Astrocyte (in vitro differentiated cells and primary cell): ENCODE measurements around the gene ACVR1.

Experiments
- EZH2 ChIP-seq: IDR thresholded peaks from 2 replicates; pipeline ENCODE4 v1.6.1; 2012; ENCODE audit warnings: mild to moderate bottlenecking, low read length, inconsistent platforms; ENCODE audit not compliant: insufficient read depth
- TF ChIP-seq, protein P1 (sequence below): IDR thresholded peaks from 2 replicates; pipeline ENCODE4 v1.5.1; 2011; ENCODE audit warnings: low read depth, mild to moderate bottlenecking, inconsistent platforms, low read length, moderate library complexity; ENCODE audit not compliant: insufficient read depth

DNA sequence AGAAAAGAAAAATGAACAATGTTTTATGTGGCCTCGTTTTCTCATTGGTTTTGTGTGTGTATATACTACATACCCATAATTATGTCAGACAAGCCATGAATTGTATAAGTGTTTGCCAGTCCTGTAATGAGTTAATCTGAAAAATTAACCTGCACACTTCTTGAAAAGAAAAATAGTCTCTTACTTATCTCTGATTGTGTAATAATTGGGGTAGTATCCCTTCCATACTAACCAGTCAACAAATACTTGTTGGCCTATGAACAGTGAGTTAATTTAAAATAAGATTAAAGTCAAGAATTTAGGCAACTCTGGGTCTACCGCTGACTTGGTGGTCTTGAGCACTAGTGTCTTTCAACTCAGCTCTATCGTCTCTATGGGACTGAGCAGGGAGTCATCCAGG is 48.8 kb downstream of the ACVR1 start:
- TF ChIP-seq, protein P1, sequence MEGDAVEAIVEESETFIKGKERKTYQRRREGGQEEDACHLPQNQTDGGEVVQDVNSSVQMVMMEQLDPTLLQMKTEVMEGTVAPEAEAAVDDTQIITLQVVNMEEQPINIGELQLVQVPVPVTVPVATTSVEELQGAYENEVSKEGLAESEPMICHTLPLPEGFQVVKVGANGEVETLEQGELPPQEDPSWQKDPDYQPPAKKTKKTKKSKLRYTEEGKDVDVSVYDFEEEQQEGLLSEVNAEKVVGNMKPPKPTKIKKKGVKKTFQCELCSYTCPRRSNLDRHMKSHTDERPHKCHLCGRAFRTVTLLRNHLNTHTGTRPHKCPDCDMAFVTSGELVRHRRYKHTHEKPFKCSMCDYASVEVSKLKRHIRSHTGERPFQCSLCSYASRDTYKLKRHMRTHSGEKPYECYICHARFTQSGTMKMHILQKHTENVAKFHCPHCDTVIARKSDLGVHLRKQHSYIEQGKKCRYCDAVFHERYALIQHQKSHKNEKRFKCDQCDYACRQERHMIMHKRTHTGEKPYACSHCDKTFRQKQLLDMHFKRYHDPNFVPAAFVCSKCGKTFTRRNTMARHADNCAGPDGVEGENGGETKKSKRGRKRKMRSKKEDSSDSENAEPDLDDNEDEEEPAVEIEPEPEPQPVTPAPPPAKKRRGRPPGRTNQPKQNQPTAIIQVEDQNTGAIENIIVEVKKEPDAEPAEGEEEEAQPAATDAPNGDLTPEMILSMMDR, result no peak
- TF ChIP-seq EZH2, result no peak
